ENCODE results near the gene ZSCAN31. TPM values are rescaled to one million over a fixed set of nuclear protein-coding genes. Genes with fewer than 3 reads are reported as not detected.
"Not testable (repeated sequence)": the region's sequence is repeated elsewhere in the genome, so short reads cannot be mapped to it uniquely, and the experiment has no call there.

Gene ZSCAN31
- polyA plus RNA-seq, 4 donors: 8.4 to 11.2 (median 9.5) TPM

- DNase-seq (ENCODE audit: low read depth in 4 of 4, low spot score in 3 of 4): no peak
Measured at GRCh38 chr6:28323813-28324424, 12.0 kb downstream of the ZSCAN31 start.

GRCh38 chr6:28322661-28323060 is 13.3 kb downstream of the ZSCAN31 start:
- no peak for DNase-seq (ENCODE audit: low read depth in 4 of 4, low spot score in 3 of 4)

- not testable (repeated sequence) for DNase-seq (ENCODE audit: low read depth in 4 of 4, low spot score in 3 of 4)
Measured at GRCh38 chr6:28317866-28318265, 18.1 kb downstream of the ZSCAN31 start.

- DNase-seq (ENCODE audit: low read depth in 4 of 4, low spot score in 3 of 4): no peak
Measured at GRCh38 chr6:28315628-28316027, 20.3 kb downstream of the ZSCAN31 start.

GRCh38 chr6:28312939-28313338 is 23.0 kb downstream of the ZSCAN31 start:
- no peak for DNase-seq (ENCODE audit: low read depth in 4 of 4, low spot score in 3 of 4)

- no peak for DNase-seq (ENCODE audit: low read depth in 4 of 4, low spot score in 3 of 4)
Measured at GRCh38 chr6:28311139-28311823, 24.7 kb downstream of the ZSCAN31 start.

GRCh38 chr6:28306363-28306762 is 29.6 kb downstream of the ZSCAN31 start:
- DNase-seq (ENCODE audit: low read depth in 4 of 4, low spot score in 3 of 4): not testable (repeated sequence)

GRCh38 chr6:28303570-28303969 is 32.4 kb downstream of the ZSCAN31 start:
- no peak for DNase-seq (ENCODE audit: low read depth in 4 of 4, low spot score in 3 of 4)

GRCh38 chr6:28296520-28297060 is 39.4 kb downstream of the ZSCAN31 start:
- DNase-seq (ENCODE audit: low read depth in 4 of 4, low spot score in 3 of 4): no peak

- no peak for DNase-seq (ENCODE audit: low read depth in 4 of 4, low spot score in 3 of 4)
Measured at GRCh38 chr6:28295326-28295725, 40.6 kb downstream of the ZSCAN31 start.

GRCh38 chr6:28291573-28291972 is 44.4 kb downstream of the ZSCAN31 start:
- no peak for DNase-seq (ENCODE audit: low read depth in 4 of 4, low spot score in 3 of 4)

GRCh38 chr6:28282926-28283325 is 53.0 kb downstream of the ZSCAN31 start:
- no peak for DNase-seq (ENCODE audit: low read depth in 4 of 4, low spot score in 3 of 4)

GRCh38 chr6:28281288-28282064 is 54.5 kb downstream of the ZSCAN31 start, which contains the start of gene PGBD1:
Gene PGBD1 (plus strand): TSS chr6:28281572. CDS start chr6:28283814, 2,242 bp downstream.
- DNase-seq (ENCODE audit: low read depth in 4 of 4, low spot score in 3 of 4): peak in 2 of 4 donors; percentile 32 to 37

- no peak for DNase-seq (ENCODE audit: low read depth in 4 of 4, low spot score in 3 of 4)
Measured at GRCh38 chr6:28280595-28281287, 55.2 kb downstream of the ZSCAN31 start.

- DNase-seq (ENCODE audit: low read depth in 4 of 4, low spot score in 3 of 4): no peak
Measured at GRCh38 chr6:28277746-28278145, 58.2 kb downstream of the ZSCAN31 start.

GRCh38 chr6:28274888-28275287 is 61.1 kb downstream of the ZSCAN31 start:
- DNase-seq (ENCODE audit: low read depth in 4 of 4, low spot score in 3 of 4): no peak

Other genes with a start within 250 kb of the ZSCAN31 start
- gene ZSCAN16, start 211.5 kb downstream of the ZSCAN31 start, polyA plus RNA-seq (ENCODE audit: insufficient read length in 4 of 4): 10 to 100 TPM in 3 of 4 donors, 1 to 10 TPM in 1; 9.0 to 13.5 (median 12.6) TPM
- 10 to 100 TPM; 36.4 to 46.0 (median 42.0) TPM for gene ZKSCAN8, start 194.3 kb downstream of the ZSCAN31 start, polyA plus RNA-seq (ENCODE audit: insufficient read length in 4 of 4)
- gene ZSCAN9, start 110.9 kb downstream of the ZSCAN31 start, polyA plus RNA-seq (ENCODE audit: insufficient read length in 4 of 4): 10 to 100 TPM; 24.6 to 31.6 (median 30.5) TPM
- gene ZKSCAN4, start 83.9 kb downstream of the ZSCAN31 start, polyA plus RNA-seq (ENCODE audit: insufficient read length in 4 of 4): 10 to 100 TPM; 11.2 to 12.9 (median 12.1) TPM
- 1 to 10 TPM; 2.1 to 2.5 (median 2.3) TPM for gene NKAPL, start 76.9 kb downstream of the ZSCAN31 start, polyA plus RNA-seq (ENCODE audit: insufficient read length in 4 of 4)
- 10 to 100 TPM; 31.4 to 41.5 (median 36.9) TPM for gene ZSCAN26, start 69.0 kb downstream of the ZSCAN31 start, polyA plus RNA-seq (ENCODE audit: insufficient read length in 4 of 4)
- 10 to 100 TPM in 2 of 4 donors, 1 to 10 TPM in 2; 9.4 to 11.8 (median 9.9) TPM for gene PGBD1, start 54.6 kb downstream of the ZSCAN31 start, polyA plus RNA-seq (ENCODE audit: insufficient read length in 4 of 4)
- 10 to 100 TPM in 2 of 4 donors, 1 to 10 TPM in 2; 8.1 to 11.7 (median 10.2) TPM for gene ZKSCAN3, start 13.8 kb upstream of the ZSCAN31 start, polyA plus RNA-seq (ENCODE audit: insufficient read length in 4 of 4)
- 10 to 100 TPM; 14.5 to 16.7 (median 15.0) TPM for gene ZSCAN12, start 63.6 kb upstream of the ZSCAN31 start, polyA plus RNA-seq (ENCODE audit: insufficient read length in 4 of 4)
- 10 to 100 TPM; 12.2 to 16.4 (median 13.9) TPM for gene ZSCAN23, start 107.3 kb upstream of the ZSCAN31 start, polyA plus RNA-seq (ENCODE audit: insufficient read length in 4 of 4)
- gene GPX6, start 179.6 kb upstream of the ZSCAN31 start, polyA plus RNA-seq (ENCODE audit: insufficient read length in 4 of 4): not detected
- not detected for gene GPX5, start 189.7 kb upstream of the ZSCAN31 start, polyA plus RNA-seq (ENCODE audit: insufficient read length in 4 of 4)